Fibroblast of the aortic adventitia (primary cell): ENCODE results near the gene CHL1. TPM values are rescaled to one million over a fixed set of nuclear protein-coding genes. Genes with fewer than 3 reads are reported as not detected.

ENCODE experiments used
- DNase-seq: peaks from one replicate; pipeline ENCODE4 v3.0.0-alpha.2; 2010; ENCODE audit warnings: low read depth
- H3K4me3 ChIP-seq: 2 replicates; pipeline ENCODE4 v1.5.1; 2011; ENCODE audit warnings: low read depth, mild to moderate bottlenecking, control low read depth, low read length, moderate library complexity
- CTCF ChIP-seq: IDR thresholded peaks from 2 replicates; pipeline ENCODE4 v1.5.1; 2011; ENCODE audit warnings: mild to moderate bottlenecking, low read length, control low read depth, inconsistent platforms; ENCODE audit not compliant: insufficient read depth
- total RNA-seq: library from RNA; depleted of rRNA; stranded (reverse); fragments of >200 nt; gene quantifications from 2 replicates; pipeline ENCODE4 v1.2.3, GENCODE V29; 2012; ENCODE audit warnings: low replicate concordance

The CHL1 gene
- total RNA-seq, 1 donor: 0.63 TPM

DNA sequence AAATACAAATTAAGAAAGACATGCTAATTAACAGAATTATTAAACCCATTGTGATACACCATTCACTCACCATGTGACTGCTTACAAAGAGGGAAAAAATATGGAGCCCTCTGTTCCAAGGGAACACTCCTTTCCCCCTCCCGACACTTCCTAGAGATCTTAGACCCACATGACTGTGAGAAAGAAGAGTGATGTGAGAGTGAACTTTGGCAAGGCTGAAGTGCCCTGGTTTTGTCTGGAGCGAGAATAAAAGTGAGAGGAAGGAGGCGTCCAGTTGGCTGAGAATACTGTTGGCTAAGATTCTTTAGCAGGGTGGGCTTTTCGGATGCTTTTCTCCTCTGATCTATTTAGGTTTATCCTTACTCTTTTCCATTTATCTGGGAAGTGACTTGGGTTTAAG lies 14.1 kb downstream of the CHL1 start:
- no peak for TF ChIP-seq CTCF
- no peak overlapping the region for H3K4me3 ChIP-seq
- DNase-seq: no peak

DNA sequence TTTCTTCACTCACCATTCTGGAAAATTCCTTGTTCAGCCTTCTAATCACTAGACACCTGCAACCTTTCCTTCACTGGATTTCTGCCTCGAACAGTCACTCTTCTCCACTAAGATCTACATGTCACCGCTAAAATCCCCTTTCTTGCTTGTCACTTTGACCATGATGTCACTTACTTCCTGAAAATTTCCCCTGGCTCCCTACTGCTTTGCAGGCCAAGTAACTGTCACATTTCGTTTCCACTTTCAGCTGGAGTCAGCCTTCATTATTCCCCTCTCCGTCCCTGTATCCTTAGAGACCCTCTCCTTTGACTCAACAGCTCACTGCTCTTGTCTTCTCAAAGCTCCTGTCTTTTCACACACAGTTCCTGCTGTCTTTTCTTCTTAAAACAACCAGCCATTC lies 15.9 kb downstream of the CHL1 start:
- DNase-seq: no peak
- no peak overlapping the region for H3K4me3 ChIP-seq
- TF ChIP-seq CTCF: no peak

DNA sequence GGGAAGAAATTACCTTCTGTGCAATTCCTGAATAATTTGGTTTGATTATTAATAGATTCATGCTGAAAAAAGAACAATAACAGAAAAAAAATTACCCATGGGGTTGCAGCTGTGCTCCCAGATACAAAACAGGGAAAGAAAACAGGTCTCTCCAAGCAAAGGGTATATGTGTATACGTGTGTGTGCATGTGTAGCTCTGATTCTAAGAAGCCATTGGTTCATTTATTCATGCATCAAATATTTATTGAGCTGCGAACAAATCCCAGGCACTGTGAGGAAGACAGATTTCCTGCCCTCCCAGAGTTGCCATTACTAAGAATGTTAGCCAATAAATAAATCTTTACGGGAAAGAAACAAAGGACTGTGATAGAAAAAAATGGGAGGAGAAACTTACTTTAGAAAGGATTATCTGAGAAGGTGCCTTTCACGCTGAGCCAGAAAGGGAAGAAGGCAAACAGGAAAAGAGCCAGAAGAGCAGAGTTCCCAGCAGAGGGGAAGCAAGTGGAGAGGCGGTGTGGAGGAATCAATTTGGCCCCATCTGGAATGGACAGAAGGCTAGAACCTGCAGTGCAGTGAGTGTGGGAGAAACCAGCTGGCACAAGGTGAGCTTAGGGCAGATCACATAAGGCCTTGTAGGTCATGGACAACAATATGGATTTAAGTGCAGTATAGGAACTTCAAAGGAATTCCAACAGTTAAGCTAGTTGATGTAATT lies 20.7 kb downstream of the CHL1 start:
- no peak for TF ChIP-seq CTCF
- DNase-seq: no peak
- no peak overlapping the region for H3K4me3 ChIP-seq

GRCh38 chr3:217948-218347 lies 21.4 kb downstream of the CHL1 start:
- no peak overlapping the region for H3K4me3 ChIP-seq
- no peak for DNase-seq
- no peak for TF ChIP-seq CTCF

GRCh38 chr3:228442-229182 lies 32.0 kb downstream of the CHL1 start:
- TF ChIP-seq CTCF: no peak
- H3K4me3 ChIP-seq: no peak overlapping the region
- DNase-seq: no peak

GRCh38 chr3:229183-229661 lies 32.7 kb downstream of the CHL1 start:
- TF ChIP-seq CTCF: no peak
- no peak for DNase-seq
- no peak overlapping the region for H3K4me3 ChIP-seq
